H9 (cell line): ENCODE results near the gene MAMDC4. TPM values are rescaled to one million over a fixed set of nuclear protein-coding genes. Genes with fewer than 3 reads are reported as not detected.
A peak's percentile ranks its signal among the peaks of the same experiment; 100 is the strongest.

Experiments used
- DNase-seq: peaks from one replicate; pipeline ENCODE4 v3.0.0-alpha.2; 2017
- H2AFZ ChIP-seq: one replicate; pipeline ENCODE4 v1.6.1; 2013; ENCODE audit warnings: mild to moderate bottlenecking, low read length, control low read depth, moderate library complexity
- H2AK5ac ChIP-seq: 2 replicates; pipeline ENCODE4 v1.6.1; 2013; ENCODE audit warnings: low read length, control low read depth, mixed read lengths; ENCODE audit not compliant: insufficient read length
- H2BK120ac ChIP-seq: one replicate; pipeline ENCODE4 v1.6.1; 2013; ENCODE audit warnings: low read depth, mild to moderate bottlenecking, low read length, control low read depth, inconsistent platforms; ENCODE audit not compliant: poor library complexity, severe bottlenecking
- H2BK12ac ChIP-seq: 2 replicates; pipeline ENCODE4 v1.6.1; 2013; ENCODE audit warnings: low read length, control low read depth, mixed read lengths, low read depth; ENCODE audit not compliant: insufficient read length
- H2BK15ac ChIP-seq: 2 replicates; pipeline ENCODE4 v1.6.1; 2013; ENCODE audit warnings: low read depth, low read length, control low read depth
- H2BK20ac ChIP-seq: one replicate; pipeline ENCODE4 v1.6.1; 2013; ENCODE audit warnings: low read depth, mild to moderate bottlenecking, low read length, control low read depth, inconsistent platforms; ENCODE audit not compliant: poor library complexity, severe bottlenecking
- H2BK5ac ChIP-seq: 2 replicates; pipeline ENCODE4 v1.6.1; 2013; ENCODE audit warnings: low read length, control low read depth, mixed read lengths; ENCODE audit not compliant: insufficient read length
- H3K14ac ChIP-seq: 2 replicates; pipeline ENCODE4 v1.6.1; 2013; ENCODE audit warnings: low read length, control low read depth; ENCODE audit not compliant: insufficient read depth
- H3K18ac ChIP-seq: 2 replicates; pipeline ENCODE4 v1.6.1; 2013; ENCODE audit warnings: low read depth, mild to moderate bottlenecking, mixed read lengths, low read length, control low read depth; ENCODE audit not compliant: insufficient read length
- H3K23ac ChIP-seq: 2 replicates; pipeline ENCODE4 v1.6.1; 2013; ENCODE audit warnings: low read length, control low read depth, mixed read lengths, low read depth; ENCODE audit not compliant: insufficient read length
- H3K23me2 ChIP-seq: 2 replicates; pipeline ENCODE4 v1.6.1; 2013; ENCODE audit warnings: low read depth, mild to moderate bottlenecking, mixed read lengths, low read length, control low read depth; ENCODE audit not compliant: insufficient read length, poor library complexity, severe bottlenecking
- H3K27ac ChIP-seq: 2 replicates; pipeline ENCODE4 v1.5.1; 2013; ENCODE audit warnings: low read length, control low read depth, mixed read lengths, low read depth; ENCODE audit not compliant: insufficient read length
- H3K27me3 ChIP-seq: 2 replicates; pipeline ENCODE4 v1.6.1; 2013; ENCODE audit warnings: low read length, control low read depth, inconsistent platforms; ENCODE audit not compliant: insufficient read depth
- H3K4ac ChIP-seq: 2 replicates; pipeline ENCODE4 v1.6.1; 2013; ENCODE audit warnings: low read depth, mild to moderate bottlenecking, control low read depth, inconsistent platforms, low read length, moderate library complexity
- H3K4me1 ChIP-seq: 2 replicates; pipeline ENCODE4 v1.6.1; 2013; ENCODE audit warnings: low read length, control low read depth, inconsistent platforms; ENCODE audit not compliant: insufficient read depth
- H3K4me2 ChIP-seq: 2 replicates; pipeline ENCODE4 v1.6.1; 2013; ENCODE audit warnings: low read length, control low read depth, mixed read lengths; ENCODE audit not compliant: insufficient read length, insufficient read depth
- H3K56ac ChIP-seq: 2 replicates; pipeline ENCODE4 v1.6.1; 2013; ENCODE audit warnings: low read depth, mild to moderate bottlenecking, mixed read lengths, low read length, control low read depth; ENCODE audit not compliant: insufficient read length
- H3K79me1 ChIP-seq: 2 replicates; pipeline ENCODE4 v1.6.1; 2013; ENCODE audit warnings: low read depth, mild to moderate bottlenecking, moderate library complexity, low read length, control low read depth, inconsistent platforms; ENCODE audit not compliant: insufficient read depth, poor library complexity, severe bottlenecking
- H3K79me2 ChIP-seq: 2 replicates; pipeline ENCODE4 v1.6.1; 2013; ENCODE audit warnings: low read length, control low read depth, inconsistent platforms; ENCODE audit not compliant: insufficient read depth
- H3K9ac ChIP-seq: 2 replicates; pipeline ENCODE4 v1.6.1; 2013; ENCODE audit warnings: low read length, control low read depth, mixed read lengths; ENCODE audit not compliant: insufficient read length; ENCODE audit errors: extremely low read depth
- H3K9me3 ChIP-seq: one replicate; pipeline ENCODE4 v1.6.1; 2013; ENCODE audit warnings: low read depth, low read length, inconsistent platforms; ENCODE audit not compliant: control insufficient read depth
- H3T11ph ChIP-seq: one replicate; pipeline ENCODE4 v1.6.1; 2013; ENCODE audit warnings: mild to moderate bottlenecking, low read length, control low read depth, inconsistent platforms
- H4K20me1 ChIP-seq: one replicate; pipeline ENCODE4 v1.6.1; 2013; ENCODE audit not compliant: control insufficient read depth, insufficient read length, insufficient read depth
- H4K5ac ChIP-seq: 2 replicates; pipeline ENCODE4 v1.6.1; 2013; ENCODE audit warnings: low read depth, mild to moderate bottlenecking, mixed read lengths, low read length, control low read depth; ENCODE audit not compliant: insufficient read length
- H4K8ac ChIP-seq: replicated peaks from 2 replicates; pipeline ENCODE4 v1.6.1; 2013; ENCODE audit warnings: low read length, control low read depth, mixed read lengths, low read depth; ENCODE audit not compliant: insufficient read length
- H4K91ac ChIP-seq: 2 replicates; pipeline ENCODE4 v1.6.1; 2013; ENCODE audit warnings: low read depth, mild to moderate bottlenecking, moderate library complexity, mixed read lengths, low read length, control low read depth; ENCODE audit not compliant: insufficient read length
- H3K27ac Mint-ChIP-seq, 3 experiments: 2 replicates in 2 of 3; 3 replicates in 1 of 3; pipeline ENCODE4 v1.8.0; 2020 to 2021; ENCODE audit warnings: mixed read lengths in 3 of 3, mild to moderate bottlenecking in 1 of 3, moderate library complexity in 1 of 3
- H3K27me3 Mint-ChIP-seq: 2 replicates; pipeline ENCODE4 v1.8.0; 2021; ENCODE audit warnings: low read depth, mild to moderate bottlenecking, moderate library complexity, mixed read lengths
- H3K36me3 Mint-ChIP-seq, 3 experiments: 2 replicates in 2 of 3; 3 replicates in 1 of 3; pipeline ENCODE4 v1.8.0; 2020 to 2021; ENCODE audit warnings: low read depth in 3 of 3, mixed read lengths in 3 of 3; ENCODE audit not compliant: insufficient read depth in 1 of 3
- H3K4me1 Mint-ChIP-seq, 2 experiments: 2 replicates each; pipeline ENCODE4 v1.8.0; 2020; ENCODE audit warnings: mixed read lengths in 2 of 2
- H3K4me3 Mint-ChIP-seq, 2 experiments: 2 replicates in 1 of 2; 3 replicates in 1 of 2; pipeline ENCODE4 v1.8.0; 2020 to 2021; ENCODE audit warnings: mild to moderate bottlenecking in 2 of 2, mixed read lengths in 2 of 2, moderate library complexity in 1 of 2
- H3K9me3 Mint-ChIP-seq, 2 experiments: 2 replicates in 1 of 2; 3 replicates in 1 of 2; pipeline ENCODE4 v1.8.0; 2020; ENCODE audit warnings: mild to moderate bottlenecking in 2 of 2, mixed read lengths in 2 of 2, moderate library complexity in 1 of 2
- WGBS: extraction: QIAGEN DNeasy Blood & Tissue Kit; methylation state at CpG from one replicate; pipeline ENCODE4 v1.1.7; 2013; ENCODE audit warnings: missing lambda C conversion rate, low lambda C conversion rate, mixed read lengths; ENCODE audit not compliant: insufficient read length; ENCODE audit errors: extremely low coverage; 5-methylcytosine and 5-hydroxymethylcytosine counted together
- total RNA-seq: library from RNA; stranded (reverse); gene quantifications from 2 replicates; pipeline ENCODE4 v1.2.1, GENCODE V29; 2021
- TF ChIP-seq, protein P1 (sequence below): fragments of 200-600 bp; sonication (generic); conservative IDR thresholded peaks from 3 replicates; pipeline ENCODE4 v1.8.0; 2021; ENCODE audit warnings: antibody characterized with exemption, mild to moderate bottlenecking

The MAMDC4 gene
- total RNA-seq, 1 experiment from 2014 or later: 9.2 TPM

DNA sequence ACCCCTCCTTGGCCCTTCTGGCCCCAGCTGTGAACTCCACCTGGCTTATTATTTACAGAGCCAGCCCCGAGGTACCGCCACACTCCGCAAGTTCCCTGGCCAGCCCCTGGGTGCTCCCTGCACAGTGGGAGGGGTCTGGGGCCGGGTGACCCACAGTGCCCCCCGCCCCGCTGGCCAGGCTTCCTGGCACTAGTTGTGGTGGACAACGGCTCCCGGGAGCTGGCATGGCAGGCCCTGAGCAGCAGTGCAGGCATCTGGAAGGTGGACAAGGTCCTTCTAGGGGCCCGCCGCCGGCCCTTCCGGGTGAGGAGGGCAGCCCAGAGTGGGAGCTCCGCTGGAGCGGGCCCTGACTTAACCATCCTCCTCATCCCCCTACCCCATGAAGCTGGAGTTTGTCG lies 3.9 kb downstream of the MAMDC4 start:
- TF ChIP-seq, protein P1, sequence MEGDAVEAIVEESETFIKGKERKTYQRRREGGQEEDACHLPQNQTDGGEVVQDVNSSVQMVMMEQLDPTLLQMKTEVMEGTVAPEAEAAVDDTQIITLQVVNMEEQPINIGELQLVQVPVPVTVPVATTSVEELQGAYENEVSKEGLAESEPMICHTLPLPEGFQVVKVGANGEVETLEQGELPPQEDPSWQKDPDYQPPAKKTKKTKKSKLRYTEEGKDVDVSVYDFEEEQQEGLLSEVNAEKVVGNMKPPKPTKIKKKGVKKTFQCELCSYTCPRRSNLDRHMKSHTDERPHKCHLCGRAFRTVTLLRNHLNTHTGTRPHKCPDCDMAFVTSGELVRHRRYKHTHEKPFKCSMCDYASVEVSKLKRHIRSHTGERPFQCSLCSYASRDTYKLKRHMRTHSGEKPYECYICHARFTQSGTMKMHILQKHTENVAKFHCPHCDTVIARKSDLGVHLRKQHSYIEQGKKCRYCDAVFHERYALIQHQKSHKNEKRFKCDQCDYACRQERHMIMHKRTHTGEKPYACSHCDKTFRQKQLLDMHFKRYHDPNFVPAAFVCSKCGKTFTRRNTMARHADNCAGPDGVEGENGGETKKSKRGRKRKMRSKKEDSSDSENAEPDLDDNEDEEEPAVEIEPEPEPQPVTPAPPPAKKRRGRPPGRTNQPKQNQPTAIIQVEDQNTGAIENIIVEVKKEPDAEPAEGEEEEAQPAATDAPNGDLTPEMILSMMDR: no peak
- Histone ChIP-seq H3K56ac (no peak overlapping the region), H3K9me3 (no peaks in the 10 kb centered on the region), H2BK15ac (no peak overlapping the region), H4K8ac (no peak overlapping the region), H2BK20ac (no peak overlapping the region), H4K20me1 (no peaks in the 10 kb centered on the region), H2BK5ac (no peak overlapping the region), H3K27ac (no peak overlapping the region), H3K23ac (no peak overlapping the region), H3K4me2 (no peak overlapping the region), H2AFZ (no peak overlapping the region), H2BK120ac (no peak overlapping the region), H3K18ac (no peak overlapping the region), H4K5ac (no peak overlapping the region), H2BK12ac (no peak overlapping the region), H3K14ac (no peak overlapping the region), H2AK5ac (no peak overlapping the region), H3K9ac (no peak overlapping the region), H3K27me3 (no peaks in the 10 kb centered on the region), H3K23me2 (no peaks in the 10 kb centered on the region), H3K79me1 (no peaks in the 10 kb centered on the region), H3K79me2 (no peaks in the 10 kb centered on the region), H3T11ph (no peak overlapping the region), H3K4me1 (no peaks in the 10 kb centered on the region), H4K91ac (no peak overlapping the region), H3K4ac (no peak overlapping the region)
- Mint-ChIP-seq H3K9me3 (no peaks in the 10 kb centered on the region), H3K4me3 (no peak overlapping the region), H3K27me3 (no peaks in the 10 kb centered on the region; the same call in none of the 2 replicates), H3K27ac (no peak overlapping the region; a peak in 1 of 7 replicates), H3K4me1 (no peaks in the 10 kb centered on the region), H3K36me3 (peaks cover 0 to 12% (median 3%) of the 10 kb centered on the region in 3 experiments; a peak in 2 of 7 replicates)
- DNase-seq: peak; percentile 30
- WGBS: no CpG with 5 or more reads among the region's 15 CpGs
